GOT3 (cell line): ENCODE measurements around the gene NUP93.

Experiments used
- DNase-seq: peaks from one replicate; lab custom pipeline; 2025; ENCODE audit warnings: mixed read lengths; lab: John Stamatoyannopoulos, UW

NUP93 gene

GRCh38 chr16:56894331-56894917, 164.5 kb downstream of the NUP93 start:
- no peak for DNase-seq

- DNase-seq: no peak
These were observed 165.9 kb downstream of the NUP93 start for GRCh38 chr16:56895813-56896212.

DNA sequence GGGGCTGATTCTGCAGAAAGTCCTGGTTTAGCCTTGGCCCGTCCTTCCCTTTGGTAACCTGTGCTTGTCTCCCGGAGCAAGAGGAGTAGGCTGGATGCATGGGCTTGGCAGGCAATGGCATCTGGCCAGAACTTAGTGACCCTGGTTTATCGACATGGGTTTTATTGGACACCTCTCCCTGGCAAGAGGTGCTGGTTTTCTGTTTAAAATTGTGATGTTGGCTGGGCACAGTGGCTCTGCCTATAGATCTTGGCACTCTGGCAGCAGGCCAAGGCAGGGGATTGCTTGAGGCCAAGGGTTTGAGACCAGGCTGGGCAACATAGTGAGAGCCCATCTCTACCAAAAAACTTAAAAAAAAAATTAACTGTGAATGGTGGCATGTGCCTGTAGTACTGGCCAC, 166.3 kb downstream of the NUP93 start:
- DNase-seq: no peak

GRCh38 chr16:56897026-56897799, 167.3 kb downstream of the NUP93 start:
- DNase-seq: no peak

GRCh38 chr16:56898847-56899246, 168.9 kb downstream of the NUP93 start:
- no peak for DNase-seq
